DND-41 (cell line): ENCODE data around the gene ZNF18.
"Not testable (repeated sequence)": the region's sequence is repeated elsewhere in the genome, so short reads cannot be mapped to it uniquely, and the experiment has no call there.

Experiments used
- EZH2 ChIP-seq: IDR thresholded peaks from 3 replicates; pipeline ENCODE4 v1.6.1; 2012; ENCODE audit warnings: borderline replicate concordance, low read depth, mild to moderate bottlenecking, moderate library complexity, low read length, inconsistent platforms; ENCODE audit not compliant: severe bottlenecking
- TF ChIP-seq, protein P1 (sequence below): IDR thresholded peaks from 2 replicates; pipeline ENCODE4 v1.5.1; 2012; ENCODE audit warnings: borderline replicate concordance, low read length, moderate library complexity, mild to moderate bottlenecking; ENCODE audit not compliant: poor library complexity, severe bottlenecking; ENCODE audit errors: extremely low read depth

DNA sequence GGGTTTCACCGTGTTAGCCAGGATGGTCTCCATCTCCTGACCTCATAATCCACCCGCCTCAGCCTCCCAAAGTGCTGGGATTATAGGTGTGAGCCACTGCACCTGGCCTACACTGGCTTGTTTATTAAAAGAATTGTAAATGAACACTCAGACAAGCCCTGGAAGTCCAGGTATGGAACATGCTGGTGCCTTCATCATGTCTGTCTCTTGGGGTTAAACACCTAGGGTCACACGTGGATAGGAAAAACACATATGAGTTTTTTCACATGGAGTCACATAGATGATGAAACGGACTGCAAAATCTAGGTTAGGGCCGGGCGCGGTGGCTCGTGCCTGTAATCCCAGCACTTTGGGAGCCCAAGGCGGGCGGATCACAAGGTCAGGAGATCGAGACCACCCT lies 54.2 kb downstream of the ZNF18 start:
- TF ChIP-seq, protein P1, sequence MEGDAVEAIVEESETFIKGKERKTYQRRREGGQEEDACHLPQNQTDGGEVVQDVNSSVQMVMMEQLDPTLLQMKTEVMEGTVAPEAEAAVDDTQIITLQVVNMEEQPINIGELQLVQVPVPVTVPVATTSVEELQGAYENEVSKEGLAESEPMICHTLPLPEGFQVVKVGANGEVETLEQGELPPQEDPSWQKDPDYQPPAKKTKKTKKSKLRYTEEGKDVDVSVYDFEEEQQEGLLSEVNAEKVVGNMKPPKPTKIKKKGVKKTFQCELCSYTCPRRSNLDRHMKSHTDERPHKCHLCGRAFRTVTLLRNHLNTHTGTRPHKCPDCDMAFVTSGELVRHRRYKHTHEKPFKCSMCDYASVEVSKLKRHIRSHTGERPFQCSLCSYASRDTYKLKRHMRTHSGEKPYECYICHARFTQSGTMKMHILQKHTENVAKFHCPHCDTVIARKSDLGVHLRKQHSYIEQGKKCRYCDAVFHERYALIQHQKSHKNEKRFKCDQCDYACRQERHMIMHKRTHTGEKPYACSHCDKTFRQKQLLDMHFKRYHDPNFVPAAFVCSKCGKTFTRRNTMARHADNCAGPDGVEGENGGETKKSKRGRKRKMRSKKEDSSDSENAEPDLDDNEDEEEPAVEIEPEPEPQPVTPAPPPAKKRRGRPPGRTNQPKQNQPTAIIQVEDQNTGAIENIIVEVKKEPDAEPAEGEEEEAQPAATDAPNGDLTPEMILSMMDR, result not testable (repeated sequence)
- TF ChIP-seq EZH2, result not testable (repeated sequence)
